ENCODE measurements around the gene PPP1R27.

DNA sequence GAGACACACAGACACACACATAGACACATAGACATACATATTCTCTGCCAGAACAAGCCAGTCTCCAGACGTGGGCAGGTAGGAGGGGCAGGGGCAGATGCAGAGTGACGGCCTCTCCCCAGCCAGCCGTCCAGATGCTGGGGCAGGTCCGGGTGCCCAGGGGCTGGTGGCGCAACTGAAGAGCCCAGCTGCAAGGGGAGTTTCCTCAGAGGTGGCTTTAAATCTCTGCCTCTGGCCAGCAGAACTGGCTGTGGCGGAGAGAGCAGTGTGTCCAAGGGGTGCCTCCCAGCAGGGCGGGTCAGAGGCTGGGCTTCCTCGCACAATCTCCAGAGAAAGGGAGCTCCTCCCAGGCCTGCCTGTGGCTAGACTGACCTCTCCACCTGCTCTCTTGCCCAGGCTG is 40.3 kb downstream of the PPP1R27 start:
- TF ChIP-seq ZNF274 (IDR thresholded peaks at IDR 0.05; ENCODE audit: low read depth, low read length), result no peak
- no peak for TF ChIP-seq YY1 (IDR thresholded peaks at IDR 0.05; ENCODE audit: insufficient read depth, insufficient read length)
- TF ChIP-seq SUZ12 (IDR thresholded peaks at IDR 0.05; ENCODE audit: extremely low read depth, insufficient read depth, insufficient read length), result no peak

Data from NT2/D1 (cell line).